Stimulated activated CD4-positive, alpha-beta T cell treated with anti-CD3 and anti-CD28 coated beads, TNF-alpha, amount 100 ng/mL, for 48 hours (primary cell): Measurements from ENCODE around the gene OXTR.

Source experiments
- DNase-seq, 3 donors: peaks; one replicate each; pipeline ENCODE4 v3.0.0-alpha.2; 2020; ENCODE audit warnings: low read depth in 3 of 3

The OXTR gene

GRCh38 chr3:8767667-8768363 is 1.6 kb downstream of the OXTR start:
- DNase-seq: peak in 1 of 3 donors; percentile 13

- no peak for DNase-seq
Observed at GRCh38 chr3:8767256-8767666, 2.2 kb downstream of the OXTR start.

- no peak for DNase-seq
Observed at GRCh38 chr3:8766148-8766547, 3.3 kb downstream of the OXTR start.

- no peak for DNase-seq
Observed at GRCh38 chr3:8765528-8765927, 3.9 kb downstream of the OXTR start.

DNA sequence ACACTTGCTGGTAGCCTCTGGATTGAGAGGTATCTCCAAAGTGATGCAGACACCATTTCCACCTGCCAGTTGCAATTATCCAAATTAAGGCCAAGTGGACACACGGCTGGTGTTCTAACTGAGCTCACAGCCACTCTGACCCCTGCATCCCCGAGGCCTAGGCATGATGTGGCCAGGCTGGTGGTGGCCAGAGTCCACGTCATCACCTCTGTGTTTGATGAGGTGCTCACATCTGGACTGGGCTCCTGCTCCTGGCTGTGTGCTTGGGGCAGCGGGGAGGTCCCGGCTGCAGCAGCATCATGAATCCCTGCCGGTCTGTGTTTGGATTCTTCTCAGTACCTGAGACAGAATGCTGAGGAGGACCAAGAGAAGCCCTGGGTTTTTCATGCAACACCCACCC is 4.9 kb downstream of the OXTR start:
- DNase-seq: no peak

DNA sequence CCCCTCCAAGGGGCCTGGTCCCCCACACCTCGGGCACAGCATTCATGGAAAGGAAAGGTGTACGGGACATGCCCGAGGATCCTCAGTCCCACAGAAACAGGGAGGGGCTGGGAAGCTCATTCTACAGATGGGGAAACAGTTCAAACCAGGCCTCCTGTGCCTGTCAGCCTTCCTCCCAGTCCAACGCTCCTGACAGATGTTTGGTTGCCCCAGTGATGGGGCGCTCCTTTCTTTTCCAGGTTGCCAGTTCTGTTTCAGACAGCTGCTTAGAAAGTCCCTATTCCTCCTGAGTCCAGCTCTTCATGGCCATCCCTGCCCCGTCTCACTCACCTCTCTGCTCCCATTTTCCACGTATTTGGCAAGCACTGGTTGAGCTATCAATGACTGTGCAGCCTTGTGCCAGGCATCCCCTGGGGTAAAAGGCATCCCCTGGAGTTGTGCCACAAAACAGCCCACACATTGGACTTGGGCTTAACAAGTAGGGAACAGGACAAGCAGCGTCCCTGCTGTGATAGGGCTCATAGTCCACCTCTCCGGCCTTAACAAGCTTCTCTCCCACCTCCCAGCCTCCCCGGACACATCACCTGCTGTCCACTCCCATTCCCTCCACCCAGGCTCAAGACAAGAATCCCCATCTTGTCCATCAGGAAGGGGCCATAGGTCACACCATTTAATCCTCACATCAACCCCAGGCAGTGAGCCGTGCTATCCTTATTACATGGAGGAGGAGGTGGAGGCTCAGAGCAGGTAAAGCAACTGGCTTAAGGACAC is 6.6 kb downstream of the OXTR start:
- no peak for DNase-seq

- DNase-seq: no peak
Observed at GRCh38 chr3:8761866-8762265, 7.5 kb downstream of the OXTR start.

- no peak for DNase-seq
Observed at GRCh38 chr3:8760506-8760905, 8.9 kb downstream of the OXTR start.

DNA sequence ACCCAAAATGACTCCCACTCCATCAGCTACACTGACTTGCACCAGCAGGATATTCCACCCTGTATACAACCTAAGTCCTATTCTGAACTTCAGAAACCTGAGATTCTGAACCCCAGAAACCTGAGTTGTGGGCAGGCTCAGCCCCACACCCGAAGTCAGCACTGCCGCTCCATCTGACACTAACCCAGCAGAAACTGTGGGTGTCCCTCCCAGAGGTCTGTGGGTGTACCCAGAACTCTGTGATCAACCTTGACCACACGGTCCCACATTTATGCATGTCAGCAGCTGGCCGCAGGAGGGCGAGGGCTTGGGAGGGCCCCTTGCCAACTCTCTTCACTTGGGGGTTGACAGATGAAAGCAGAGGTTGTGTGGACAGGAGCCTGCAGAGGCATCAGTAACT is 9.3 kb downstream of the OXTR start:
- DNase-seq: no peak

- DNase-seq: no peak
Observed at GRCh38 chr3:8759038-8759707, 10.2 kb downstream of the OXTR start.

GRCh38 chr3:8757551-8758518 is 11.6 kb downstream of the OXTR start:
- DNase-seq: no peak

DNA sequence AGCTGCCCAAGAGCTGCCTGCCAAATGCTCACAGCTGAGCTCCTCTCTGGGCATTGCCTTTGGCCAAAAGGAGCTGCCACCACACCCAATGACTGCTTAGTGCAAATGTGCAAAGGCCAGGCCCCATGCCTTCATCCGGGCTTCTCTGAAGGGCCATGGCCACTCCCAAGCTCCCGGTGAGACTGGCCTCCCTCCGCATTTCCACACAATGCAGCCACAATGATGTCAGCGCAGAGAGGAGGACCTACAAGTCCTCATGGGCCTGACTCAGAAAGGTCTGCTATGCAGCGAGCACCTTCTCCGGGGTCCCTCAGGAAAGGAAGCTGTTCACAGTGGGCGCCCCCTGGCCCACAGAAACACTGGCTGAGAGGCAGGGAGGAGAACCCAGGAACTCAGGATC is 12.7 kb downstream of the OXTR start:
- no peak for DNase-seq

DNA sequence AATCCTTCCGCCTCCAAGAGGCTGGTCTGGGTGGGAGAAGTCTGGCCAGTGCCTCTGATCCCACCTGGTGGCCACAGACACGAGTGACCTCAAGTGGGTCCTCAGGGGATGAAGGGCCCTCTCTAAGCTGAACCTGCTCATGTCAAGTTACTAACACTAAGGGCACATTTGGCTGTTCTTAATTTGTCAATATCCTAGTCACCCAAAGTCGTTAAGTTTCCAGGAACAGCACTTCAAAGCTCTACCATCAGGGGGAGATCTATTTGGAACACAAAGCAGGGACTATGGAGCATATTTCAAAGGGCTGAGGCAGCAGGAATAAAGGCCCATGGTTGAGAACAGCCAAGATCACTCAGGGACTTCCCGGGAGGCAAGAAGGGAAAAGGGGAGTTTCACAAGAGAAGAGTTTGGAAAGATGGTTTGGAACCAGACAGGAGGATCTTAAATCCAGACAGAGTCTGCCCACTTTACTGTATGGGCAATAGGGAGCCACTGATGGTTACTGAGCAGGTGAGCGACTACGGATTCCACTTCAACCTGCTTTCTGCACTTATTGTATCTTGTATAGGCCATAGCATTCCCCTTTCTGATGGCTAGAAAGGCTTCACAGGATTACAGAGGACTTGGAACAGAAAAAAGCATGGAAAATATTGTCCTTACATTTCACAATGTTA is 13.7 kb downstream of the OXTR start:
- DNase-seq: no peak

DNA sequence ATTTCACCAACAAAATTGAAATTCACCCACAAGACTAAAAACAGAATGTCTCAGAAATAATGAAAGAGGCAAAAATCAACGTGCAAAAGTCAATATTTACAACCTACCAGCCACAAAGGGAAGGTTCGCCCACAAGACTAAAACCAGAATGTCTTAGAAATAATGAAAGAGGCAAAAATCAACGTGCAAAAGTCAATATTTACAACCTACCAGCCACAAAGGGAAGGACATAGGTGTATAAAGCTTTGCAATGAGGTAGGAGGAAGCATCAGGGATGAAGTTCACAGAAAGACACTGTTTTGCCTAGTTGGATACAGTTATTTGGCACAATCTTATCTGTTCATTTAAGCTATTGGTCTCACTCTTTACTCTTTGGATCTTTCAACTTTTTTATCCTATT is 14.3 kb downstream of the OXTR start:
- DNase-seq: no peak

- no peak for DNase-seq
Observed at GRCh38 chr3:8752832-8753231, 16.6 kb downstream of the OXTR start.

GRCh38 chr3:8749316-8749715 is 20.1 kb downstream of the OXTR start:
- DNase-seq: no peak

GRCh38 chr3:8746780-8747345 is 22.6 kb downstream of the OXTR start:
- DNase-seq: no peak

GRCh38 chr3:8745619-8746370 is 23.6 kb downstream of the OXTR start:
- DNase-seq: no peak

DNA sequence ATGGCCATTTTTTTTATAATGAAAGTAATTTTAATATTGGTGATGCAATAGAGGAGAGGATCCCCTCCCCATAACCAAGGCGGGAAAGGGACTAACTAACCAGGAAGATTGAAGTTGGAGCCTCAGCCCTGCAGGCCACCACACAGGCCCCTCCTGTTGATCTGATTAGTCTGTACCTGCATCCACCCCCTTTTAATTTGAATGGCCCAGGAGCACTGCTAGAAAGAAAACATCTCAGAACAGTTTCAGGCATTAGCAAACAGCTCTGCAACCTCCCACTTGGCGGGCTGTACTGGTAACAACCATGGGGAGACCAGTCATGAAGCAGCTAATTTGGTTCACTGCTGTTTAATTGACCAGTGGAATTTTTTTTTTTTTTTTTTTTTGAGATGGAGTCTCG is 25.5 kb downstream of the OXTR start:
- DNase-seq: no peak

DNA sequence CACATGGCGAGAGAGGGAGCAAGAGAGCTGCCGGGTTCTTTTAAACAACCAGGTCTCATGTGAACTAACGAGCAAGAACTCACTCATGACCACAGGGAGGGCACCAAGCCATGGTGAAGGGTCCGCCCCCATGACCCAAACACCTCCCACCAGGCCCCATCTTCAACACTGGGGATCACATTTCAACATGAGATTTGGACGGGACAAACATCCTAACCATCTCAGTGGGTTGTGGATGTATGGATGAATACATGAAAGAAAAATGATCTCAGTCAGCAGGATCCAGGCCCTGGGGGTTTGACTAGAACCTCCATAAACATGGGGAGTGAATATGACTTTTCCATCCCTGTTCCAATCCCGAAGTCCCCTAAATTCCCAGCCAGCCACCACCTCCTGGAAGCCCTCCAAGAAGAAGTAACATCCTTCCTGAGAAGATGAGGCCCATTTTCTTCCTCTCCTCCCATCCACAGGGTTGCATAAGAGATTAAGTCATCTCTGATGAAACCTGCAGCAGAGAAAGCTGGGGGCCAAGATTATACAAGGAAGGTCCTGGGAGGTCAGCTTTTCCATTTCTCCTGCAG is 26.3 kb downstream of the OXTR start:
- DNase-seq: no peak
